Colonic mucosa (tissue), 4 donors: ENCODE data around the gene RNF213. TPM values are rescaled to one million over a fixed set of nuclear protein-coding genes. Genes with fewer than 3 reads are reported as not detected.

Source experiments
- DNase-seq: peaks from one replicate; pipeline ENCODE4 v3.0.0-alpha.2; 2020
- H3K27ac ChIP-seq: fragments of 200-600 bp; one replicate; pipeline ENCODE4 v1.8.0; 2021
- H3K27me3 ChIP-seq: fragments of 200-600 bp; one replicate; pipeline ENCODE4 v1.8.0; 2021
- H3K36me3 ChIP-seq: fragments of 200-600 bp; one replicate; pipeline ENCODE4 v1.8.0; 2021
- H3K4me1 ChIP-seq: fragments of 200-600 bp; one replicate; pipeline ENCODE4 v1.8.0; 2021; ENCODE audit warnings: mild to moderate bottlenecking
- H3K4me3 ChIP-seq: fragments of 200-600 bp; one replicate; pipeline ENCODE4 v1.8.0; 2021
- H3K9ac ChIP-seq, 2 donors: one replicate each; pipeline ENCODE4 v1.7.0; 2013; ENCODE audit warnings: control low read depth in 2 of 2, low read depth in 2 of 2, low read length in 2 of 2
- H3K9me3 ChIP-seq: fragments of 200-600 bp; one replicate; pipeline ENCODE4 v1.8.0; 2021
- intact Hi-C: fragments of 100-400 bp; cut with DNase I; formaldehyde crosslinking; loops from one replicate; pipeline ENCODE4 v1.14.1; 2022
- total RNA-seq, 2 donors: library from RNA; stranded (reverse); fragmentation: NEBNext Ultra II Directional in 1 of 2; extraction: Animal tissue kit (Norgen Biotek cat#: 25700) in 1 of 2; gene quantifications; one replicate each; pipeline ENCODE4 v1.2.1, GENCODE V29; 2021
- TF ChIP-seq, protein P1 (sequence below): fragments of 200-600 bp; IDR thresholded peaks from one replicate; pipeline ENCODE4 v1.8.0; 2022; ENCODE audit warnings: antibody characterized with exemption, mild to moderate bottlenecking
- donor health status: healthy.
- donor health status: DM: no; HTN: no; CAD: no.
- donor health status: DM: no; HTN: no; CAD: no.

The RNF213 gene
- total RNA-seq, 2 donors from 2014 or later = 80.8 to 101 TPM

- no peak overlapping the region for H3K4me3 ChIP-seq
- no peak for DNase-seq
- H3K9ac ChIP-seq = no peak overlapping the region
- intact Hi-C loops = no loop called here
- peaks cover 57% of the 10 kb centered on the region for H3K36me3 ChIP-seq
- no peaks in the 10 kb centered on the region for H3K4me1 ChIP-seq
- TF ChIP-seq, protein P1, sequence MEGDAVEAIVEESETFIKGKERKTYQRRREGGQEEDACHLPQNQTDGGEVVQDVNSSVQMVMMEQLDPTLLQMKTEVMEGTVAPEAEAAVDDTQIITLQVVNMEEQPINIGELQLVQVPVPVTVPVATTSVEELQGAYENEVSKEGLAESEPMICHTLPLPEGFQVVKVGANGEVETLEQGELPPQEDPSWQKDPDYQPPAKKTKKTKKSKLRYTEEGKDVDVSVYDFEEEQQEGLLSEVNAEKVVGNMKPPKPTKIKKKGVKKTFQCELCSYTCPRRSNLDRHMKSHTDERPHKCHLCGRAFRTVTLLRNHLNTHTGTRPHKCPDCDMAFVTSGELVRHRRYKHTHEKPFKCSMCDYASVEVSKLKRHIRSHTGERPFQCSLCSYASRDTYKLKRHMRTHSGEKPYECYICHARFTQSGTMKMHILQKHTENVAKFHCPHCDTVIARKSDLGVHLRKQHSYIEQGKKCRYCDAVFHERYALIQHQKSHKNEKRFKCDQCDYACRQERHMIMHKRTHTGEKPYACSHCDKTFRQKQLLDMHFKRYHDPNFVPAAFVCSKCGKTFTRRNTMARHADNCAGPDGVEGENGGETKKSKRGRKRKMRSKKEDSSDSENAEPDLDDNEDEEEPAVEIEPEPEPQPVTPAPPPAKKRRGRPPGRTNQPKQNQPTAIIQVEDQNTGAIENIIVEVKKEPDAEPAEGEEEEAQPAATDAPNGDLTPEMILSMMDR = no peak
- no peak overlapping the region for H3K27ac ChIP-seq
- H3K27me3 ChIP-seq = no peaks in the 10 kb centered on the region
- no peaks in the 10 kb centered on the region for H3K9me3 ChIP-seq
Measured at GRCh38 chr17:80346498-80347275, 86.0 kb downstream of the RNF213 start.

GRCh38 chr17:80347536-80347935, 86.9 kb downstream of the RNF213 start:
- Histone ChIP-seq H3K4me1 (no peaks in the 10 kb centered on the region), H3K4me3 (no peak overlapping the region), H3K9me3 (no peaks in the 10 kb centered on the region), H3K27ac (no peak overlapping the region), H3K36me3 (peaks cover 60% of the 10 kb centered on the region), H3K27me3 (no peaks in the 10 kb centered on the region), H3K9ac (no peak overlapping the region)
- TF ChIP-seq, protein P1 = no peak
- no peak for DNase-seq
- intact Hi-C loops = no loop called here

DNA sequence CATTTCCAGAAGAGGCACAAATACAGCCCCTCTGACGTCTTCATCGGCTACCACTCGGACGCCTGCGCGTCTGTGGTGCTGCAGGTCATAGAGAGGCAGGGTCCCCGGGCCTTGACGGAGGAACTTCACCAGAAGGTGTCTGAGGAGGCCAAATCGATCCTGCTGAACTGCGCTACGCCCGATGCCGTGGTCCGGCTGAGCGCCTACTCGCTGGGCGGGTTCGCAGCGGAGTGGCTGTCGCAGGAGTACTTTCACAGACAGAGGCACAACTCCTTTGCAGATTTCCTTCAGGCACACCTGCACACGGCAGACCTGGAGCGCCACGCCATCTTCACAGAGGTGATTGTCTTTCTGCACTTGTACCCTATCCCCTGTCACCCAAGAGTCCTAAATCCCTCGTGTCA, 87.3 kb downstream of the RNF213 start:
- intact Hi-C loops = no loop called here
- Histone ChIP-seq H3K4me1 (no peaks in the 10 kb centered on the region), H3K9me3 (no peaks in the 10 kb centered on the region)

GRCh38 chr17:80348551-80349150, 88.0 kb downstream of the RNF213 start:
- intact Hi-C loops = no loop called here

More for the DNA sequence above, 87.3 kb downstream of the RNF213 start:
- no peak overlapping the region for H3K4me3 ChIP-seq
- no peak overlapping the region for H3K9ac ChIP-seq
- H3K27ac ChIP-seq = no peak overlapping the region
- no peaks in the 10 kb centered on the region for H3K27me3 ChIP-seq
- TF ChIP-seq, protein P1 = no peak
- DNase-seq = no peak
- H3K36me3 ChIP-seq = peaks cover 62% of the 10 kb centered on the region

DNA sequence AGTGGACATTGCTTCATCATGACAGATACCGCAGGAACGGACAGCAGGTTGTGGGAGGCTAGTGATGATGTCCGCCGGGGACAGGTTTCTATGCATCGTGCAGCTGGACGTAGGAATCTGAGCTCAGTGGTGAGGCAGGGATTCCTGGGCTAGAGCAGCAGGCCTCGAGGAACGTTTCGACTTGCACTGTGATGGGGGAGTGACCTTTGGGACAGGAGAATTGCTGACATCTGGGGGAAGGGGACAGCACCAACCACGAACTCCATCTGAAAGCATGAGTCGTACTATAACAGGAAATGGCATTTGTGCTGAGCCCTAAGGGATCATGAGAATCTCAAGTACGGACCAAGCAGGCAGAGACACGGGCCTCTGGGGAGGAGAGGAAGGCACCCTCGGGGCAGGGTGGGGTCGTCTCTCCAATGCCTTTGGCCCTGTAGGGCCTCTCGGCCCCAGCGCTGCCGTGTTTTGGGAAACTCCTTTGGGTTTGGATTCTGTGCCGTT, 88.5 kb downstream of the RNF213 start:
- no peak for DNase-seq
- peaks cover 58% of the 10 kb centered on the region for H3K36me3 ChIP-seq
- TF ChIP-seq, protein P1 = no peak

More at GRCh38 chr17:80348551-80349150, 88.0 kb downstream of the RNF213 start:
- Histone ChIP-seq H3K9ac (no peak overlapping the region), H3K36me3 (peaks cover 58% of the 10 kb centered on the region), H3K27ac (no peak overlapping the region), H3K9me3 (no peaks in the 10 kb centered on the region), H3K4me1 (no peaks in the 10 kb centered on the region), H3K27me3 (no peaks in the 10 kb centered on the region), H3K4me3 (no peak overlapping the region)
- DNase-seq = no peak
- TF ChIP-seq, protein P1 = no peak

More for the DNA sequence above, 88.5 kb downstream of the RNF213 start:
- Histone ChIP-seq H3K9me3 (no peaks in the 10 kb centered on the region), H3K4me3 (no peak overlapping the region), H3K27ac (no peak overlapping the region), H3K27me3 (no peaks in the 10 kb centered on the region), H3K4me1 (no peaks in the 10 kb centered on the region), H3K9ac (no peak overlapping the region)
- intact Hi-C loops = no loop called here
